Measurements from ENCODE around the gene TESK2. TPM values are rescaled to one million over a fixed set of nuclear protein-coding genes. Genes with fewer than 3 reads are reported as not detected.

TESK2 gene
- polyA plus RNA-seq, 1 donor (not counting 4 experiments of a cell fraction or from before 2014, with no cell fraction given): 2.0 TPM

GRCh38 chr1:45499415-45499769 is 8.4 kb upstream of the TESK2 start:
- dilution Hi-C loops (cut with MboI; ENCODE audit: extremely low pct_ligation_motif_present, low sequenced_read_pairs): no loop called here
- peaks cover 2% of the 10 kb centered on the region for H3K79me2 ChIP-seq (ENCODE audit: control insufficient read depth, insufficient read depth, low read length)
- peak overlapping the region; percentile 94 for H3K4me2 ChIP-seq (ENCODE audit: control insufficient read depth, extremely low read depth, insufficient read depth, low read depth, low read length)
- no peaks in the 10 kb centered on the region for H4K20me1 ChIP-seq (ENCODE audit: control insufficient read depth, extremely low read depth, insufficient read depth, low read length)
- DNase-seq (ENCODE audit: low read depth, low spot score) (no peak), FAIRE-seq (no peak)
- H3K36me3 ChIP-seq (ENCODE audit: control insufficient read depth in 2 of 2, extremely low read depth in 1 of 2, insufficient read depth in 2 of 2, low read length in 2 of 2): no peaks in the 10 kb centered on the region
- peaks cover 21% of the 10 kb centered on the region for H3K4me1 ChIP-seq (ENCODE audit: control insufficient read depth, extremely low read depth, insufficient read depth, low read length)
- no peaks in the 10 kb centered on the region for H3K27me3 ChIP-seq (ENCODE audit: control insufficient read depth, extremely low read depth, insufficient read depth, low read length)
- no peaks in the 10 kb centered on the region for H3K9me1 ChIP-seq (ENCODE audit: control insufficient read depth, extremely low read depth, insufficient read depth, low read length)
- peak overlapping the region; percentile 54 to 98 (median 70) for H3K4me3 ChIP-seq (ENCODE audit: control insufficient read depth in 2 of 3, extremely low read depth in 1 of 3, insufficient read depth in 2 of 3, low read depth in 1 of 3, low read length in 3 of 3)
- peak overlapping the region; percentile 82 for H3K9ac ChIP-seq (ENCODE audit: control insufficient read depth, extremely low read depth, insufficient read depth, low read length)
- H2AFZ ChIP-seq (ENCODE audit: control insufficient read depth, low read length): peak overlapping the region; percentile 99
- H3K27ac ChIP-seq (ENCODE audit: control insufficient read depth, insufficient read depth, low read length): peak overlapping the region; percentile 69
- TF ChIP-seq CTCF (optimal IDR thresholded peaks at IDR 0.05 in 1 of 3, IDR thresholded peaks at IDR 0.05 in 1 of 3, conservative IDR thresholded peaks at IDR 0.05 in 1 of 3; ENCODE audit: extremely low read depth in 1 of 3, insufficient read depth in 2 of 3, low read length in 3 of 3): peak in 1 of 3 experiments; percentile 6
- no peak for TF ChIP-seq EZH2 (IDR thresholded peaks at IDR 0.05; ENCODE audit: low read length)
- H3K9me3 ChIP-seq (ENCODE audit: control insufficient read depth, low read depth, low read length): no peaks in the 10 kb centered on the region

GRCh38 chr1:45498279-45498678 is 7.3 kb upstream of the TESK2 start:
- no peak overlapping the region for H3K4me3 ChIP-seq (ENCODE audit: control insufficient read depth in 2 of 3, extremely low read depth in 1 of 3, insufficient read depth in 2 of 3, low read depth in 1 of 3, low read length in 3 of 3)
- no peaks in the 10 kb centered on the region for H4K20me1 ChIP-seq (ENCODE audit: control insufficient read depth, extremely low read depth, insufficient read depth, low read length)
- FAIRE-seq: no peak
- dilution Hi-C loops (cut with MboI; ENCODE audit: extremely low pct_ligation_motif_present, low sequenced_read_pairs): no loop called here
- no peaks in the 10 kb centered on the region for H3K27me3 ChIP-seq (ENCODE audit: control insufficient read depth, extremely low read depth, insufficient read depth, low read length)
- no peak overlapping the region for H2AFZ ChIP-seq (ENCODE audit: control insufficient read depth, low read length)
- no peak for TF ChIP-seq EZH2 (IDR thresholded peaks at IDR 0.05; ENCODE audit: low read length)
- TF ChIP-seq CTCF (optimal IDR thresholded peaks at IDR 0.05 in 1 of 3, IDR thresholded peaks at IDR 0.05 in 1 of 3, conservative IDR thresholded peaks at IDR 0.05 in 1 of 3; ENCODE audit: extremely low read depth in 1 of 3, insufficient read depth in 2 of 3, low read length in 3 of 3): no peak
- no peak overlapping the region for H3K4me2 ChIP-seq (ENCODE audit: control insufficient read depth, extremely low read depth, insufficient read depth, low read depth, low read length)
- no peak overlapping the region for H3K9ac ChIP-seq (ENCODE audit: control insufficient read depth, extremely low read depth, insufficient read depth, low read length)
- peaks cover 2% of the 10 kb centered on the region for H3K79me2 ChIP-seq (ENCODE audit: control insufficient read depth, insufficient read depth, low read length)
- peaks cover 21% of the 10 kb centered on the region for H3K4me1 ChIP-seq (ENCODE audit: control insufficient read depth, extremely low read depth, insufficient read depth, low read length)
- no peak for DNase-seq (ENCODE audit: low read depth, low spot score)
- H3K9me1 ChIP-seq (ENCODE audit: control insufficient read depth, extremely low read depth, insufficient read depth, low read length): no peaks in the 10 kb centered on the region
- no peak overlapping the region for H3K27ac ChIP-seq (ENCODE audit: control insufficient read depth, insufficient read depth, low read length)
- no peaks in the 10 kb centered on the region for H3K36me3 ChIP-seq (ENCODE audit: control insufficient read depth in 2 of 2, extremely low read depth in 1 of 2, insufficient read depth in 2 of 2, low read length in 2 of 2)
- H3K9me3 ChIP-seq (ENCODE audit: control insufficient read depth, low read depth, low read length): no peaks in the 10 kb centered on the region

All from keratinocyte (primary cell).